K562 (cell line): ENCODE data around the gene LIPH. TPM values are rescaled to one million over a fixed set of nuclear protein-coding genes. Genes with fewer than 3 reads are reported as not detected.

Experiments used
- CBX2 ChIP-seq: fragments of 200-600 bp; sonication (generic); IDR thresholded peaks from one replicate; pipeline ENCODE4 v1.6.1; 2012; ENCODE audit warnings: mild to moderate bottlenecking, low read length, inconsistent platforms; ENCODE audit not compliant: insufficient read depth, poor library complexity, severe bottlenecking
- CHD1 ChIP-seq: fragments of 200-600 bp; sonication (generic); IDR thresholded peaks from one replicate; pipeline ENCODE4 v1.6.1; 2012; ENCODE audit warnings: mild to moderate bottlenecking, moderate library complexity, low read length, inconsistent platforms
- CREM ChIP-seq: IDR thresholded peaks from 2 replicates; pipeline ENCODE4 v1.6.1; 2014; ENCODE audit warnings: antibody characterized with exemption, low read depth
- DNMT1 ChIP-seq: fragments of 450-650 bp; IDR thresholded peaks from 2 replicates; pipeline ENCODE4 v1.6.1; 2016; ENCODE audit warnings: antibody characterized with exemption, mild to moderate bottlenecking
- EWSR1 ChIP-seq: fragments of 450-650 bp; IDR thresholded peaks from 2 replicates; pipeline ENCODE4 v1.6.1; 2018; ENCODE audit warnings: borderline replicate concordance, mild to moderate bottlenecking, low read depth, moderate library complexity; ENCODE audit not compliant: partially characterized antibody
- FOXA1 ChIP-seq: fragments of 450-650 bp; IDR thresholded peaks from 2 replicates; pipeline ENCODE4 v1.6.1; 2016; ENCODE audit warnings: mild to moderate bottlenecking, borderline replicate concordance
- GTF2F1 ChIP-seq: IDR thresholded peaks from 2 replicates; pipeline ENCODE4 v1.6.1; 2011; ENCODE audit warnings: low read depth, low read length, improper control_type of control experiment
- KLF13 ChIP-seq: fragments of 450-650 bp; IDR thresholded peaks from 2 replicates; pipeline ENCODE4 v1.6.1; 2016; ENCODE audit warnings: missing genetic modification characterization, low read depth, mild to moderate bottlenecking, missing compliant biosample characterization, moderate library complexity, borderline replicate concordance
- MCM2 ChIP-seq: fragments of 450-650 bp; IDR thresholded peaks from 2 replicates; pipeline ENCODE4 v1.6.1; 2017; ENCODE audit warnings: low read depth, mild to moderate bottlenecking
- NFRKB ChIP-seq: fragments of 450-650 bp; IDR thresholded peaks from 2 replicates; pipeline ENCODE4 v1.6.1; 2016; ENCODE audit warnings: low read depth
- PPARD ChIP-seq: fragments of 250-450 bp; sonication (Bioruptor Pico); IDR thresholded peaks from 2 replicates; pipeline ENCODE4 v1.8.0; 2022; ENCODE audit warnings: inconsistent platforms, mild to moderate bottlenecking, moderate library complexity
- SLC30A9 ChIP-seq: fragments of 250-450 bp; sonication (Bioruptor Pico); IDR thresholded peaks from 2 replicates; pipeline ENCODE4 v1.8.0; 2022; ENCODE audit warnings: mild to moderate bottlenecking, moderate library complexity
- SMARCE1 ChIP-seq: fragments of 450-650 bp; IDR thresholded peaks from 2 replicates; pipeline ENCODE4 v1.7.1; 2016; ENCODE audit warnings: mild to moderate bottlenecking
- STAT6 ChIP-seq: sonication (generic); formaldehyde crosslinking; IDR thresholded peaks from 2 replicates; pipeline ENCODE4 v1.8.1; 2023; ENCODE audit warnings: mild to moderate bottlenecking, missing genetic modification reagents
- TCF3 ChIP-seq: sonication (generic); formaldehyde crosslinking; IDR thresholded peaks from 2 replicates; pipeline ENCODE4 v1.4.0; 2020; ENCODE audit warnings: mild to moderate bottlenecking, missing genetic modification reagents
- U2AF2 ChIP-seq: fragments of 200-400 bp; formaldehyde crosslinking; optimal IDR thresholded peaks from 2 replicates; pipeline ENCODE3; 2017; ENCODE audit warnings: low read depth, mild to moderate bottlenecking, low read length
- ZBTB34 ChIP-seq: fragments of 250-450 bp; sonication (Bioruptor Pico); IDR thresholded peaks from 2 replicates; pipeline ENCODE4 v1.8.0; 2021; ENCODE audit warnings: mild to moderate bottlenecking, moderate library complexity
- ZNF253 ChIP-seq: fragments of 250-450 bp; sonication (Bioruptor Pico); conservative IDR thresholded peaks from 2 replicates; pipeline ENCODE4 v1.6.1; 2021; ENCODE audit warnings: mild to moderate bottlenecking
- ZNF280B ChIP-seq: fragments of 250-450 bp; sonication (Bioruptor Pico); IDR thresholded peaks from 2 replicates; pipeline ENCODE4 v1.5.1; 2021; ENCODE audit warnings: mild to moderate bottlenecking
- ZNF507 ChIP-seq: conservative IDR thresholded peaks from 2 replicates; pipeline ENCODE4 v1.6.1; 2017; ENCODE audit warnings: missing genetic modification characterization, missing compliant biosample characterization
- polyA plus RNA-seq, 8 experiments: library from polyadenylated mRNA; depleted of rRNA in 4 of 8; stranded (reverse) in 5 of 8; unstranded in 3 of 8; fragments of >200 nt; fragmentation: Nextera tagmentation in 2 of 8; fragmentation: Illumina TruSeq in 1 of 8; extraction: Ambion mirVana in 2 of 8; extraction: Trizol in 1 of 8; gene quantifications; 2 replicates each; pipeline versions ENCODE4 v1.2.1 to v1.2.3, GENCODE V29; 2011 to 2014; ENCODE audit warnings: inconsistent platforms in 1 of 8, missing spikeins in 1 of 8
- total RNA-seq, 7 experiments: library from RNA; depleted of rRNA in 6 of 7; stranded (reverse); fragments of >200 nt in 6 of 7; fragmentation: Illumina TruSeq in 2 of 7; extraction: Trizol in 2 of 7; gene quantifications; 2 replicates each; pipeline versions ENCODE4 v1.2.1 to v1.2.3, GENCODE V29; 2011 to 2021; ENCODE audit warnings: low replicate concordance in 1 of 7
- TF ChIP-seq, protein P1 (sequence below): fragments of 450-650 bp; IDR thresholded peaks from 2 replicates; pipeline ENCODE4 v1.6.1; 2016

The LIPH gene
- total and polyA plus RNA-seq, 9 of the 15 experiments (the other 6 are each of a cell fraction or from before 2014, with no cell fraction given), result 0.73 to 1.8 (median 1.3) TPM

DNA sequence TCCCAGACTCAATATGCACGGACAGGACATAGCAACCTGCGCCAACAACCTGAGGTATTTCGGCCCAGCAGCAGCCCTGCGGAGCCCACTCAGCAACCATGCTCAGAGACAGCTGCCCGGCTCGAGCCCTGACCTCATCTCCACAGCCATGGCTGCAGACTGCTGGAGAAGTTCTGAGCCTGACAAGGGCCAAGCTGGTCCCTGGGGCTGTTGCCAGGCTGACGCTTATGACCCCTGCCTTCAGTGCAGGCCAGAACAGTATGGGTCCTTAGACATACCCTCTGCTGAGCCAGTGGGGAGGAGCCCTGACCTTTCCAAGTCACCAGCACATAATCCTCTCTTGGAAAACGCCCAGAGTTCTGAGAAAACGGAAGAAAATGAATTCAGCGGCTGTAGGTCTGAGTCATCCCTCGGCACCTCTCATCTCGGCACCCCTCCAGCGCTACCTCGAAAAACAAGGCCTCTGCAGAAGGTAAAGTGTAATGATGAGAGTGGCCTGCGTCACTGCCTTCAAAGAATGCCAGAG is 79.0 kb downstream of the LIPH start (continued):
- TF ChIP-seq STAT6 (CRISPR knock-in tag) (no peak), SMARCE1 (peak; percentile 94), ZNF507 (no peak), CBX2 (no peak), TCF3 (CRISPR knock-in tag) (peak; percentile 50; the same call in 1 of the 2 replicates), EWSR1 (no peak), FOXA1 (no peak), NFRKB (no peak), DNMT1 (no peak), MCM2 (no peak), CREM (peak; percentile 74), KLF13 (no peak), U2AF2 (no peak), ZNF253 (no peak), PPARD (no peak), GTF2F1 (no peak), ZBTB34 (CRISPR knock-in tag) (no peak), SLC30A9 (no peak), ZNF280B (CRISPR knock-in tag) (no peak), CHD1 (peak; percentile 55)
- TF ChIP-seq, protein P1, sequence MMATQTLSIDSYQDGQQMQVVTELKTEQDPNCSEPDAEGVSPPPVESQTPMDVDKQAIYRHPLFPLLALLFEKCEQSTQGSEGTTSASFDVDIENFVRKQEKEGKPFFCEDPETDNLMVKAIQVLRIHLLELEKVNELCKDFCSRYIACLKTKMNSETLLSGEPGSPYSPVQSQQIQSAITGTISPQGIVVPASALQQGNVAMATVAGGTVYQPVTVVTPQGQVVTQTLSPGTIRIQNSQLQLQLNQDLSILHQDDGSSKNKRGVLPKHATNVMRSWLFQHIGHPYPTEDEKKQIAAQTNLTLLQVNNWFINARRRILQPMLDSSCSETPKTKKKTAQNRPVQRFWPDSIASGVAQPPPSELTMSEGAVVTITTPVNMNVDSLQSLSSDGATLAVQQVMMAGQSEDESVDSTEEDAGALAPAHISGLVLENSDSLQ, result no peak
